Measurements from ENCODE around the gene RAP1A. TPM values are rescaled to one million over a fixed set of nuclear protein-coding genes. Genes with fewer than 3 reads are reported as not detected.

RAP1A gene
- total and polyA plus RNA-seq, 2 donors (not counting 3 experiments of a cell fraction or from before 2014, with no cell fraction given), result 17.8 to 56.4 TPM

- H2AFZ ChIP-seq (ENCODE audit: low read depth, low read length), result no peak overlapping the region
- H3K27me3 ChIP-seq (ENCODE audit: control insufficient read depth in 2 of 2, insufficient read depth in 2 of 2, low read length in 2 of 2), result peaks cover 2 to 3% of the 10 kb centered on the region in 2 experiments
- H3K4me3 ChIP-seq (replicated peaks in 1 of 3; ENCODE audit: insufficient read depth in 1 of 3, low read depth in 1 of 3, low read length in 3 of 3), result no peak overlapping the region
- ChIA-PET CTCF (no interaction called here), POLR2A (no interaction called here)
- H3K4me1 ChIP-seq (ENCODE audit: control insufficient read depth, extremely low read depth, insufficient read depth, low read length), result no peaks in the 10 kb centered on the region
- dilution Hi-C loops (cut with MboI; ENCODE audit: extremely low pct_ligation_motif_present, low sequenced_read_pairs) (no loop called here), intact Hi-C loops (cut with micrococcal nuclease) (no loop called here)
- no peak for TF ChIP-seq CTCF (IDR thresholded peaks at IDR 0.05; ENCODE audit: extremely low read depth in 1 of 2, insufficient read depth in 1 of 2, low read depth in 1 of 2, low read length in 2 of 2)
- TF ChIP-seq POLR2A (IDR thresholded peaks at IDR 0.05; ENCODE audit: low read depth, low read length), result no peak
- no peak for TF ChIP-seq EZH2 (IDR thresholded peaks at IDR 0.05; ENCODE audit: borderline replicate concordance, low read depth, low read length, severe bottlenecking)
- TF ChIP-seq MAX (IDR thresholded peaks at IDR 0.05; ENCODE audit: insufficient read depth, insufficient read length), result no peak
- no peak for TF ChIP-seq MYC (IDR thresholded peaks at IDR 0.05; ENCODE audit: low read depth, low read length)
- TF ChIP-seq JUN (IDR thresholded peaks at IDR 0.05; ENCODE audit: borderline replicate concordance, insufficient read depth, insufficient read length, low read depth), result no peak
- TF ChIP-seq POLR2AphosphoS5 (IDR thresholded peaks at IDR 0.05; ENCODE audit: insufficient read depth, low read depth, low read length), result no peak
- TF ChIP-seq FOS (IDR thresholded peaks at IDR 0.05; ENCODE audit: borderline replicate concordance, insufficient read depth, low read length), result no peak
- no peak for TF ChIP-seq GATA2 (IDR thresholded peaks at IDR 0.05; ENCODE audit: insufficient read depth, insufficient read length, low read depth, low read length)
- H3K4me2 ChIP-seq (ENCODE audit: insufficient read depth, low read length), result no peak overlapping the region
- no peak overlapping the region for H3K27ac ChIP-seq (ENCODE audit: insufficient read depth, low read depth, low read length)
- FAIRE-seq, result no peak
- DNase-seq (ENCODE audit: low read depth, low spot score), result no peak
- no TSS peak for BruUV-seq (replicated peaks)
- no peaks in the 10 kb centered on the region for H3K9me1 ChIP-seq (replicated peaks; ENCODE audit: control insufficient read depth, extremely low read depth, insufficient read depth, low read length)
- H3K79me2 ChIP-seq (ENCODE audit: control insufficient read depth, insufficient read depth, low read length), result no peaks in the 10 kb centered on the region
- H4K20me1 ChIP-seq (replicated peaks; ENCODE audit: control insufficient read depth, extremely low read depth, insufficient read depth, low read length), result no peaks in the 10 kb centered on the region
- H3K9ac ChIP-seq (replicated peaks; ENCODE audit: extremely low read depth, insufficient read depth, low read length), result no peak overlapping the region
- H3K9me3 ChIP-seq (replicated peaks; ENCODE audit: control insufficient read depth, insufficient read depth, low read length), result no peaks in the 10 kb centered on the region
- no peaks in the 10 kb centered on the region for H3K36me3 ChIP-seq (ENCODE audit: control insufficient read depth in 2 of 2, extremely low read depth in 1 of 2, insufficient read depth in 2 of 2, low read length in 2 of 2)
Measured at GRCh38 chr1:111569913-111570312, 49.7 kb upstream of the RAP1A start.
